HG03558 (cell line): ENCODE data around the gene PRTFDC1.
"Not testable (repeated sequence)": the region's sequence is repeated elsewhere in the genome, so short reads cannot be mapped to it uniquely, and the experiment has no call there.

ENCODE experiments used
- ATAC-seq: cut with Tn5 transposase; IDR thresholded peaks from one replicate; pipeline ENCODE4 v1.9.1; 2021; ENCODE audit warnings: moderate number of reproducible peaks; ENCODE audit not compliant: unreplicated experiment; ENCODE audit errors: extremely low read depth

The PRTFDC1 gene

DNA sequence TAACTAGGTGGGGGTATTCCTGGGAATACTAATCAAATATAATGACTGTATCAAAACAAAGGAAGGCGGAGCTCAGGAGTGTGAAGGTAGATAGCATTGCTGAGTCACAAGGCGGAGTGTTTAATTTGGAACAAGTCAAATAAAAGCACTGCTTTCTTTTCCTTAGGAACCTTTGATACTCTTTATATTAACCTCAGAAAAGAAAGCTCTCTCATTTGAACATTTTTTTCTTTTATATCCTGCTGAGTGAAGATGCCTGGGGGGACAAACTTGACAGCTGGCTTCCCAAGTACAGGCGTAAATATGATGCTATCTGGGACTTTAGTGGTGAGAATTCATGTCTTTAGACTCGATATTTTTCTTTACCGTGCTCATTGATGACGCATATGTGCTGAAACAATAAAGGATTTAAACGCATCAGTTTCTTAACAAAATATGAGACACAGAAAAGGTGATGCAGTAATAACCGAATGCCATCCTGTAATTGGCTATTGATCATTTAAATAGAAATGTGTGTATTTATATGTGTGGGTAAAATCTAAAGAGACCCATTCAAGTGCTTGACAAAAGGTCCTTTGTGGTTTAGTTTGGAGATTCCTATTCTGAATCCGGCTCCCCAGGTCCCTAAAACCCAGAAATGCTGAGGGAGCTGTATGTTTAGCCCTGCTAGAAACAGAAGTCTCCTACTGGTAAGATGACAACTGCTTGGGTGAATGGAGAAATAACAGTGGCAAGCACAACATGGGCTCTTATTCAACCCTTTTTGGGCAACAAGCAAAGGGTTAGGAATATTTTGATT is 102.7 kb downstream of the PRTFDC1 start:
- ATAC-seq: no peak

DNA sequence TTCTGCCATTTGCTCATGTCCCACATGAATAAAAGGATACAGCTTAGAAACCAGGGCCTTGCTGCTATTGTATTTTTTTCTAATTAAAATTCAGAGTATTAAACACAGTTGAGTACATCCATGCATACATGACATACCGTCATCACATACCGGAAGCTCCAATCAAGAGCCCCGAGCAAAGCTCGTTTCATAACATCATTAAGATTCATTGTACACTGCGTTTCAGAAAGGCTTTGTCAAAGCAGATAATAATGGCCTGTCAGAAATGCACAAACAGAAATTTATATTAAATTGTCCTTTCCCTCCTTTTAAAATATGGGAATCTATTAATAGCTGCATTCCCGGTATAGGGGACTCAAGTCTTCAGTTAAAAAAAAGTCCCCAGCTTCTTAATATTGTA is 103.4 kb downstream of the PRTFDC1 start:
- no peak for ATAC-seq

DNA sequence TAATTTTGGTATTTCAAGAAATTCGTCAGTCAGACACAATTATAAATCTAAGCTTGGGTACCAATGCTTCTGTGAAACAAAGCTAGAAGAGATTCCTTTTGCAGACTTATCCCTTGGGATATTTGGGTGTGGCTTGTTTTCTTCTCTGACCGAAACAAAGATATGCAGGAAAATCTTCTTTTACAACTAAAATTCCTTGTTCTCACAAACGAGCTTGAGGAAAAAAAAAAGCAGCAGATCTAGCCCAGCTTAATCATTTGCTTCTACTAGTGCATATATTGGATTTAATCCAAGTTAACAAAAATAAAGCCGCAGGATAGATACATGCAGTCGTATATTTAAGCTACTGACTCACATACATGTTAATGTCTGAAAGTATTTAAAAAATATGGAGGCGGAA is 104.2 kb downstream of the PRTFDC1 start:
- ATAC-seq: no peak

DNA sequence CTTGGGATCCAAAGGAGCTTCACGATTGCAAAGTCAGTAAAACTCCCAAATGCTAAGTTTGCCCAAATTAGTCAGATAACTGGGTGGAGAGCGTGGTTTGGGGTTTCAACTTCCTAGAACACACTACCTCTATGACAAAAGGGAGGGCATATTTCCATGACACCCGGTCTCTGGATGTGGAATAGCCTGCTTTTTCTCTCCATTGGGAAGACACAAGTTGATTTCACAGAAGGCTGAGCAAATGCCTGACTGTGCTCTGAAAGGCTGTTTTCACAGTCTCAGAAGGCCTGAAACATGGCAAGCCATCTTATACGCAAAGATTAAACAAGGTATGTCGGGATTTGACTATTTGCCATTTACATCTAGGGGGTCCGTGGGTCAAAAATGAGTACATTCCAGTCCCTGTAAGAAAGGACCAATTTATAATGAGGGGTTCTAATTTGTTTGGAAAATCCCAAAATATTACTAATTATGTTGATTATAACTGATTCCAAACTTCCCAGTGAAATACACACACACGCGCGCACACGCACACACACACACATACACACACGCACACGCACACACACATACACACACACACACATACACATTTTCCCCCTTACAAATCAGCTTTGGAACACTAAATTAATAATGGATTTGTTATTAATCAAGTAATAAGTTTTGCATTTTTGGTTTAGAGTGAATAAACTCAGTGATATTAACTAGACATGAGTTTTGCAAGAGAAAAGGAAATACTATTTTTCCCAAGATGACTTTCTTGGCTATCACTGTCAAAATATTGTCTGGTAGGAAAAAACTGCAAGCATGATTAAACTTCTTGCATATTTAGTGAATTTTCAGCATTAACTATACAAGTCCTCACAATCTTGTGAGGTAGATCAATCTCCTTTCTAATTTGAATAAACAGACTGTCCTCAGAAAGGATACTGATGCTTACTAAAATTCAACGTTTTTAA is 105.0 kb downstream of the PRTFDC1 start:
- no peak for ATAC-seq

- ATAC-seq: no peak
Measured at GRCh38 chr10:24844742-24845141, 107.7 kb downstream of the PRTFDC1 start.

DNA sequence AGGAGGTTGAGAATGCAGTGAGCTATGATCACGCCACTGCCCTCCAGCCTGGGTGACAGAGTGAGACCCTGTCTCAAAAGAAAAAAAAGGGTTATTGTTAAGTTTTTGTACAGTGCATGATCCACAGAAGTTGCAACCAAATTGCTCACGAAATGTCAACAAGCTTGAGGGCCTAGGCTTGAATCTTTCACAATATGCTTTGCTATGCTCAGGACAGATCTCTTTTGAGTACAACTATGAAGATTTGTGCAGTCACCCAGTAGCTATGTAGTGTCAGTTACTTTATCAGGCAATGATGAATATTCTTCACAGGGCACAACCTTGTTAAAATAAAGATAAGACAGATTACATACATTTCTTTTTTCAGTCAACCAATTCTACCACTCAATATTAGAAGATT is 109.2 kb downstream of the PRTFDC1 start:
- ATAC-seq: no peak

DNA sequence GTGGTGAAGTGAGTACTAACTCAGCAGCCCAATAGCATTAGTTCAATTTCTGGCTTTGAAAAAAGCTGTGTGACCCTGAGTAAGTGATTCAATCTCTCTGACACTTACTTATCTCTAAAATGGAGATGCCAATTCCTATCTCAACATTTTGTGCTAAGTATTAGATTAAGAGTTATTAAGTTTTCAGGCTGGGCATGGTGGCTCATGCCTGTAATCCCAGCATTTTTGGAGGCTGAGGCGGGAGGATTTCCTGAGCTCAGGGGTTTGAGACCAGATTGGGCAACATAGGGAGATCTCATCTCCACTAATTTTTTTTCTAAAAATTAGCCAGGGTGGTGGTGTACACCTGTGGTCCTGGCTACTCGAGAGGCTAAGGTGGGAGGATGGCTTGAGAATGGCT is 109.5 kb downstream of the PRTFDC1 start:
- ATAC-seq: no peak

DNA sequence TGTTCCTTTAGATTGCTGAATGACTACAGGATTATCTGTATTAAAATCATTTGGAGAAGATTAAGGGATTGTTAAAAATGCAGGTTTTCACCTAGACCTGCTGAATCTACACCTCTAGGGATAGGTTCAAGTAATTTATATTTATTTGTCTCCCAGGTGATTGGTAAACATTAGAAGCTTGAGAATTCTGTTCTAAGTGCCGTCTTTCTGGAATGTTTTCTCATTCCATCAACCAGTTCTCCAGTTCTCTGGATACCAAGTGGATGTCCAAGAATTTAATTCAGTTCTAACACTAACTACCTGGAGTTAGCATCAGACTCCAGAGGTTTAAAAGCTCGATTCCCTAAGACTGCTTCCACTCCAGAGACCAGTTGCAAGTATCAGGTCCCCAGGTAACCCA is 110.9 kb downstream of the PRTFDC1 start:
- ATAC-seq: no peak

DNA sequence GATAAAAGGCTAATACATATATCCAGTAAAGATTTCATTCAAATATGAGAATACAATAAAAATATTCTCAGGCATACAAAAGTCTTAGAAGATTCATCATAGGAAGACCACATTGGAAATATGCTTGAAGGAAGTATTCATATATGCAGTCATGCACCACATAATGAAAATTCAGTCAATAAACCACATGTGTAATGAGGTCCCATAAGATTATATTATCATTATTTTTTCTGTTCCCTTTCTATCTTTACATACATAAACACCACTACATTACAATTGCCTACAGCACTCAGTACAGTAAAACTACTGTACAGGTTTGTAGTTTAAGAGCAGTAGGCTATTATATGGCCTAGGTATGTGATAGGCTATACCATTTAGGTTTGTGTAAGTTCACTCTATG is 111.6 kb downstream of the PRTFDC1 start:
- ATAC-seq: no peak

DNA sequence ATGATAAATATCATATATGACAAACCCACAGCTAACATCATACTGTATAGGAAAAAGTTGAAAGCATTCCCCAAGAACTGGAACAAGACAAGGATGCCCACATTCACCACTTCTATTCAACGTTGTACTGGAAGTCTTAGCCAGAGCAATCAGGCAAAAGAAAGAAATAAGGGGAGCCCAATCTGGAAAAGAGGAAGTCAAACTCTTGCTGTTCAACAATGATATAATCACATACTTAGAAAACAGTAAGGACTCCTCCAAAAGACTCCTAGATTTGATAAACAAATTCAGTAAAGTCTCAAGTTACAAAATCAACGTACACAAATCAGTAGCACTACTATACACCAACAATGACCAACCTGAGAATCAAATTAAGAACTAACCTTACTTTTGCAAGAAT is 114.6 kb downstream of the PRTFDC1 start:
- not testable (repeated sequence) for ATAC-seq

GRCh38 chr10:24834869-24835268 is 117.5 kb downstream of the PRTFDC1 start:
- ATAC-seq: no peak

GRCh38 chr10:24826009-24826408 is 126.4 kb downstream of the PRTFDC1 start:
- ATAC-seq: no peak

DNA sequence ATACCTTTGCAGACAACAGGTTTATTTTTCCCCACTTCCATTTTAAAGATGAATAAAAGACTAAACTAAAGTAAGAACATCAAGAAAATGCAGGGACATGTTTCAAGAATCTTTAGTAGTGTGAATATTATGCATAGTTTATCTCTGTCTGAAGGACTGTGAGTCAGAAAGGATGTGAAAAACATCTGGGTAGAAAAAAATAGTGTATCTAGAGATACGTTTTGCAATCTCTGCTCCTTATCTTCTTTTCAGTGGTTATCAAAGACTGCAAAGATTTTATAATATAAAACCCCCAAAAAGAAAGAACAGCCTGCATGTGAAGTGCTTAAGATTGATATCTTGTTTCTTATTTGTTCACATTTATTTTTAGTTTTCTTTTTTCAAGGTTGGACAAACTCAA is 126.9 kb downstream of the PRTFDC1 start:
- no peak for ATAC-seq

DNA sequence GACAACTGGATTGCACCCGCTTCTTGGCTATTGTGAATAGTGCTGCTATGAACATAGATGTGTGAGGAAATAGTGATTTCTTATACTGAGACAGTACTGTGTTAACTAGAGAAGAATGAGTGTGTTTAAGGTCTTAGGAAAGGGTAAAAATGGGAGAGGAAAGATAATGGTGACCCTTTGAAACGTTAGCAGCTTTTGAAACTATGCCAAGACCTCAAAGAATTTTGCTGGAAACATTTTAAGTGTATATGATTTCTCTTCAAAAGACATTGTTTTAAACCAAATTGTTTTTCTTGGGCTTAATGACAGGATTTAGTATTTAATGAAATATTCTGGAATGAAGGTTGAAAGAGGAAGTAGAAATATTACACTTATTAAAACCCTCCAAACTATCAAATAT is 127.9 kb downstream of the PRTFDC1 start:
- ATAC-seq: no peak

DNA sequence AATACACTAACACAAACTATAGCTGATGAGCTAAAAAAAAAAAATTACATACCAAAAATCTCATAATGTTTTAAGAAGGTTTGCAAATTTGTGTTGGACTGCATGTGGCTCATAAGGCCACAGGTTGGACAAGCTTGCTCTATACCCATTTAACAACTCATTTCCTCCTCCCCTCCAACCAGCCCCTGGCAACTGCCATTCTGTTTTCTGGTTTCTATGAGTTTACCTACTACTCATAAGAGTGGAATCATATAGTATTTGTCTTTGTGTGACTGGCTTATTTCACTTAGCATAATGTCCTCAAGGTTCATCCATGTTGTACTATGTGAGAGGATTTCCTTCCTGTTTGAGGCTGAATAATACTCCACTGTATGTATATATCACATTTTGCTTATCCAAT is 128.3 kb downstream of the PRTFDC1 start:
- no peak for ATAC-seq

DNA sequence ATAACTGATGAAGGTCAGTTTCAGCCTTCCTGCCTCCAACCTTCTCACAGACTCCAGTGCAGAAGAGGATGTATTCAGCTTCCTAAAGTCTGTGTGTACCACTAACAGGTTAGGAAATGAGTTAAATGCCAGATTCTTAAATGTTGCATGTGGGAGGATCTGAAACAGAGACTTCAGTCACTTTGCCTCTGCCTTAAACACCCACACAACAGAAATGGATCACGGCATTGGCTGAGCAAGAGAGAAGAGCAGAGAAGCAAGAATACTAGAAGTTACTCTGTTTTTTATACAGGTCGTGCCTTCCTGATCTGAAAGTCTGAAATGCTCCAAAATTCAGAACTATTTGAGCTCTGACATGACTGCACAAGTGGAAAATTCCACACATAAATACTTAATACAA is 129.8 kb downstream of the PRTFDC1 start:
- peak; percentile 84 for ATAC-seq

DNA sequence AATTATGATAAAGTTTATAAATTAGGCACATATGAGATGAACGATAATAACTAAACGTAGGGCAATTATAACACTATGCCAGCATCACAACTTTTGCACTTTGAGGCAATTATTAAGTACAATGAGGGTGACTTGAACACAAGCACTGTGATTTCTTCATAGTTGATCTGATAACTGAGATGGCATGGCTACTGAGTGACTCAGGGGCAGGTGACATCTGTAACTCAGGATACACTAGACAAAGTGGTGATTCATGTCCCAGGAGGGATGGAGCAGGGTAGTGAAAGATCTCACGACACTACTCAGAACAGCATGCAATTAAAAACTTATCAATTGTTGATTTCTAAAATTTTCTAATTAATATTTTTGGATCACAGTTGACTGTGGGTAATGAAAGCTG is 130.4 kb downstream of the PRTFDC1 start:
- no peak for ATAC-seq

DNA sequence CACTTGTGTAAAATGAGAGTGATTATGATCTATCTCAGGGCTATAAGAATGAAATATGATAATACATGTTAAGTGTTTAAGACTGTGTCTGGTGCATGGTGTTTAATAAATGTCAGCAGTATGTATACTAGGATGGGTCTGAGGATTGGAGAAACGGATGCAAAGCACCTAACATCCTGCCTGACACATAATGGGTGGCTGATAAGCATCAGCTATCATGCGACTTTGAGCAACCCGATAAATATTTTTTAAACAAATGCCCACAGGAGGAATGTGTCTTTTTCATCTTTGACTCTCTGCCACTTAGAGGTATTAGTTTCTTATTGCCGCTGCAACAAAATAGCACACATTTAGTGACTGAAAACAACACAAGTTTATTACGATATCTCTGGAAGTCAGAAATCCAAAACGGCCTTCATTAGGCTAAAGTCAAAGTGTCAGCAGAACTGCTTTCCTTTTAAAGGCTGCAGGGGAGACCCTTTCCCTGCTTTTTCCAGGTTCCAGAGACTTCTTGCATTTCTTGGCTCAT is 135.5 kb downstream of the PRTFDC1 start:
- ATAC-seq: no peak

- ATAC-seq: no peak
Measured at GRCh38 chr10:24814568-24815313, 137.7 kb downstream of the PRTFDC1 start.

GRCh38 chr10:24813856-24814255 is 138.6 kb downstream of the PRTFDC1 start:
- no peak for ATAC-seq
